Peyer's patch (tissue), 4 donors: ENCODE data around the gene SCIMP.

Source experiments
- POLR2A ChIP-seq, 2 donors: fragments of 450-650 bp; IDR thresholded peaks; one replicate each; pipeline ENCODE4 v1.5.1; 2017; ENCODE audit warnings: antibody characterized with exemption in 2 of 2, mild to moderate bottlenecking in 2 of 2, moderate library complexity in 2 of 2
- TF ChIP-seq, protein P1 (sequence below), 6 experiments: fragments of 450-650 bp in 4 of 6; fragments of 200-600 bp in 2 of 6; sonication (generic) in 1 of 6; IDR thresholded peaks; one replicate each; pipeline ENCODE4 v1.5.1; 2017 to 2019; ENCODE audit warnings: antibody characterized with exemption in 6 of 6, mild to moderate bottlenecking in 3 of 6, moderate library complexity in 1 of 6

DNA sequence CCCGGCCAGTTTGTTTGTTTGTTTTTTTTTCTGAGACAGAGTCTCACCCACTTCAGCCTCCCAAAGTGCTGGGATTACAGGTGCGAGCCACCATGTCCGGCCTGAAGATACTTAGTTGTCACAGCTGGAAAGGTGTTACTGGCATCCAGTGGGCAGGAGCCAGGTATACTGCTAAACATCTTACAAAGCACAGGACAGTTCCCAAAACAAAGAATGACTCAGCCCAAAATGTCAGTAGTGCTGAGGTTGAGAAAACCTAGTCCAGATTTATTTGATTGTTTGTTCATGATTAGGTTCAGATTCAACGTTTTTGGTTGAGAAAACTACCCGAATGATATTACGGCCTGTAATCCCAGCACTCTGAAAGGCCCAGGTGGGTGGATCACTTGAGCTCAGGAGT is 28.8 kb upstream of the SCIMP start:
- TF ChIP-seq, protein P1, sequence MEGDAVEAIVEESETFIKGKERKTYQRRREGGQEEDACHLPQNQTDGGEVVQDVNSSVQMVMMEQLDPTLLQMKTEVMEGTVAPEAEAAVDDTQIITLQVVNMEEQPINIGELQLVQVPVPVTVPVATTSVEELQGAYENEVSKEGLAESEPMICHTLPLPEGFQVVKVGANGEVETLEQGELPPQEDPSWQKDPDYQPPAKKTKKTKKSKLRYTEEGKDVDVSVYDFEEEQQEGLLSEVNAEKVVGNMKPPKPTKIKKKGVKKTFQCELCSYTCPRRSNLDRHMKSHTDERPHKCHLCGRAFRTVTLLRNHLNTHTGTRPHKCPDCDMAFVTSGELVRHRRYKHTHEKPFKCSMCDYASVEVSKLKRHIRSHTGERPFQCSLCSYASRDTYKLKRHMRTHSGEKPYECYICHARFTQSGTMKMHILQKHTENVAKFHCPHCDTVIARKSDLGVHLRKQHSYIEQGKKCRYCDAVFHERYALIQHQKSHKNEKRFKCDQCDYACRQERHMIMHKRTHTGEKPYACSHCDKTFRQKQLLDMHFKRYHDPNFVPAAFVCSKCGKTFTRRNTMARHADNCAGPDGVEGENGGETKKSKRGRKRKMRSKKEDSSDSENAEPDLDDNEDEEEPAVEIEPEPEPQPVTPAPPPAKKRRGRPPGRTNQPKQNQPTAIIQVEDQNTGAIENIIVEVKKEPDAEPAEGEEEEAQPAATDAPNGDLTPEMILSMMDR (IDR thresholded peaks at IDR 0.05), result no peak
- TF ChIP-seq POLR2A (IDR thresholded peaks at IDR 0.05), result no peak
